ENCODE measurements around the gene GDF2.

The GDF2 gene

GRCh38 chr10:47351899-47352815, 29.9 kb downstream of the GDF2 start:
- DNase-seq (ENCODE audit: low read depth), result no peak

GRCh38 chr10:47353351-47353750, 31.1 kb downstream of the GDF2 start:
- DNase-seq (ENCODE audit: low read depth), result no peak

- no peak for DNase-seq (ENCODE audit: low read depth)
Measured at GRCh38 chr10:47354165-47354564, 31.9 kb downstream of the GDF2 start.

DNA sequence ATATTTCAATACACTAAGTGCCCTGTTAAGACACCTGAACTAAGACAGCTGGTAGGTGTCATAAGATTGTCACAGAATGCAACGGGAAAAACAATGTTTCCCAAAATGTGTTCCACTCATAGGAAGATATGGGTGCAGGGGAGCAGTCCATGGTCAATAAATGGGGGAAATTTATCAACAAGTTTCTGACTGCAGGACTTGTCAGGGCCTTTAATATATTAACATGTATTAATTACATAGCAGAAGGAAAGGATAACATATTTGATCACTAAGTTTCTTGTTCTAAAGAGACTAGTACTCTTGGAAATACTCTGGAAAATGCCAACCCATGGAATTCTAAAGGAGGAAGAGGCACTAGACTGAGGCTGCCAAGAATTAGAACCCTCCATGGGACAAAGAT, 32.6 kb downstream of the GDF2 start:
- no peak for DNase-seq (ENCODE audit: low read depth)

DNA sequence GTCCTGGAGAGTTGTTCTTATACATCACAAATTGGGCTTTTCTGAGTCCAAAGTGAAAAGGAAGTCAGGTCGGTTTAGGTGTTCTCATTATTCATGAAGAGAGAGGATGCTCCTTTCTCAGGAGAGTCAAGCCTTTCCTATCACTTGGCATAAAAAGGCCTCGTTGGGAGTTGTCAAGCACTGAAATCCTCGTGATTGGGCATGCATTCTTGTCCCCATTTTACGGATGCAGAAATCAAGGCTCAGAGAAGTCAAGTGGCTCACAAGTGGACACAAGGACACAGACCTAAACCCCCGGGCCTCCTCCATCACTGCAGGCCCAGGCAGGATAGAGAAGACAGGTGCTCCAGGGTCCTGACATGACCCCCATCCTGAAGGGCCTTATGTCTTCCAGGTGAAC, 34.5 kb downstream of the GDF2 start:
- no peak for DNase-seq (ENCODE audit: low read depth)

DNA sequence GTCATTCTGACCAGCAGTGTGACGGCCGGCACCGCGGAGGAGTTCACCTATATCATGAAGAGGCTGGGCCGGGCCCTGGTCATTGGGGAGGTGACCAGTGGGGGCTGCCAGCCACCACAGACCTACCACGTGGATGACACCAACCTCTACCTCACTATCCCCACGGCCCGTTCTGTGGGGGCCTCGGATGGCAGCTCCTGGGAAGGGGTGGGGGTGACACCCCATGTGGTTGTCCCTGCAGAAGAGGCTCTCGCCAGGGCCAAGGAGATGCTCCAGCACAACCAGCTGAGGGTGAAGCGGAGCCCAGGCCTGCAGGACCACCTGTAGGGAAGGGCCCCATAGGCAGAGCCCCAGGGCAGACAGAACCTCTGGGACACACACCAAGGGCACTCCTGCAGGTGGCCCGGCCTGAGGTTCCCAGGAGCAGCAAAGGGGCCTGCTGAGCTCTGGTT, 34.9 kb downstream of the GDF2 start:
- no peak for DNase-seq (ENCODE audit: low read depth)

GRCh38 chr10:47357911-47358310, 35.7 kb downstream of the GDF2 start:
- no peak for DNase-seq (ENCODE audit: low read depth)

DNA sequence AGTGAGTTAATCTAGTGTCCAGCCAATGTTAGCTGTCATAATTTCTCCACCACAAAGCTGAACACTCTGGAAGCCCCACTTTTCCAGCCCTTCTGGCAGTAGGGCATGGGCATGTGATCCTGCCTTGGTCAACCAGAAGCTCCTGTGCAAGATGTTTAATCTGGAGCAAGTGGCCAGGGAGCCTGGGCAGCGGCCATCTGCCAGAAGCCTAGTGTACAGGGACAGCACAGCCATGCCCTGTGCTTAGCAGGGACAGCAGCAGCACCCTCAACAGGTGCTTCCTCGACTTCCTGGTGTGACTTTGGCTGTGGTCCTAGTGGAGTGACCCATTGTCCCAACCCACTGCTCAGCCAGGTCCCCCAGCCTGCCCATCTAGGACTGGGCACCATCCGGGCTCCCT, 36.2 kb downstream of the GDF2 start:
- DNase-seq (ENCODE audit: low read depth), result no peak

DNA sequence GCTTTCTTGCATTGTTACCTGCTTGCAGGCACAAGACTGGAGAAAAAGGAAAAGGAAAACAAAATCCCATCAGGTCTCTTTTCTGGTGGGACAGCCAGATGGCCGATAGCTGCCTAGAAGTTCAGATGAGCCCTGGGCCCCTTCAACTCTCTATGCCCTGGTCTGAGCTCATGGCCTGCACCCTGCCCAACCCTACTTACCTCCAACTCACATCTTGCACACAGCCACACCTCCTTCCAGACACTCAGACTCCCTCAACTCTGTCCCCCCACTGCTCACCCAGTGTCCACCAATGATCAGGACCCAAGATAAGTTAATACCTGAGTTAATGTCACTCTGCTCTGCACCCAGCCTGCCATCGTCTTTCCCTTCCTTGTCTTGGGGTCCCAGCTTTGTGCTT, 36.8 kb downstream of the GDF2 start:
- DNase-seq (ENCODE audit: low read depth), result no peak

DNA sequence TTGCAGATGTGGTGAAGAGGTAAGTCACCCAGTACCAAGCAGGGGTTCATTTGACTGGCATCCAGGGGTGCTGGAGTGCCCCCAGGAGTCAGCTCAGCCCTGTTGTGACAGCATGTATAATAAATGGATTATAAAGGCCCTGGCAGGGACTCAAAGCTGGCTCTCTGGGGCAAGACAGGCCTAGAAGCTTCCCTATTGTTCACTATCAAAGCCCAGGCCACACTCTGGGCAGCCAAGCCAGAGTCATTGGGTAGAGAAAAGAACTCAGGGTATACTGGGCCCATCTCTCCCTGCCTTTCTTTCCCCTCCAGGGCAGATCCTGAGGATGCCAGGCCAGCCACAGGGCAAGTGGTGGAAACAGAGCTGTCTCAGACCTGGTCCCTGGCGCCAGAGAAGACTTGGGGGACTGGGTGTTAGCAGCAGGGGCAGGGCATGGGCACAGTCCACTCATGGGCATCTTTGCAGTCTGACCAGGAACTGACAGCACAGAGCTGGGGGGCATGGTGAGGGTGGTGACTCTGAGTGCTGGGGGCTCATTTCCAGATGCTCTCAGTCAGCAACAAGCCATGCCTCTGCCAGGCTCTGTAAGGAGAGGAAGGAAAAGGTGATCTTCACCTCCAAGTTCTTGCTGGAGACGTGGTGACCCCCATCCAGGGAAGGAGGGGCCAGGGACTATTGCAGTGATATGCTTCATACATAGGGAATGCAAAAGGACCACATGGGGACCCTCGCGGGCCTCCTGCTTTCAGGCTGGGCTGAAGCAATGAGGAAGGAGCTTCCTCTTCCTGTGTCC, 37.6 kb downstream of the GDF2 start:
- no peak for DNase-seq (ENCODE audit: low read depth)

- DNase-seq (ENCODE audit: low read depth), result no peak
Measured at GRCh38 chr10:47360419-47361040, 38.3 kb downstream of the GDF2 start.

GRCh38 chr10:47361293-47361692, 39.0 kb downstream of the GDF2 start:
- no peak for DNase-seq (ENCODE audit: low read depth)

- DNase-seq (ENCODE audit: low read depth), result no peak
Measured at GRCh38 chr10:47362199-47362598, 39.9 kb downstream of the GDF2 start.

- DNase-seq (ENCODE audit: low read depth), result no peak
Measured at GRCh38 chr10:47363781-47364180, 41.5 kb downstream of the GDF2 start.

GRCh38 chr10:47364366-47364765, 42.1 kb downstream of the GDF2 start:
- no peak for DNase-seq (ENCODE audit: low read depth)

GRCh38 chr10:47364911-47365310, 42.7 kb downstream of the GDF2 start:
- no peak for DNase-seq (ENCODE audit: low read depth)

DNA sequence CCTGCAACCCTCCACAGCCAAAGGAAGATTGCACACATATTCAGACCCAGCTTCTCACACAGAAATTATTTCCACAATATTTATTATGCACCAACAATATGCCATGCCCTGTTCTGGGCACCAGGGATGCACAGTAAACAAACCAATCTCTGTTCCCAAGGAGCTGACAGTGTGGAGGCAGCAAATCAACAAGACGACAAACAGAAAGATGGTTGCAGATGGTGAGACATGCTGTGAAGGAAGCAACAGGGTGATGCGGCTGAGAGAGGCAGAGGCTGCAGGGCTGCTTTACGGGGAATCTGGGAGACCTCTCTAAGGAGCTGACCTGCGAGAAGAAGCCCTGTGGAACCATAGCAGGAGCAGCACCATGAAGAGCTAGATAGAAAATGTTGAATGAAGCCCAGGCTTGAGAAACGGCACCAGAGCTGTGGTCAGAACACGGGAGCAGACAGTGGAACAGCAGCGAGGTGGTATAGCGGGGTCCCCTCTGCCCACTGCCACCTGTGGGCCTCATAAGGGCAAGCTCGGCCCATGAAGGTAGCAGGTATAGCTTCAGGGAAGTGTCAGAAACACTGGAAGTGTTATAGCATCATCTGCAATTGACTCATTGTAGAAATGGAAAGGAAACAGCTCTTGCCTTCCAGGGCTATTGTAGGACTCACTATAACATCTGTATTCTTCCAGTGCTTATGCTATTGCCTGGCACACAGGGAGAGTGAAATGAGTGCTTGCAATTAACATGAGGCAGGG, 43.4 kb downstream of the GDF2 start:
- DNase-seq (ENCODE audit: low read depth), result no peak

DNA sequence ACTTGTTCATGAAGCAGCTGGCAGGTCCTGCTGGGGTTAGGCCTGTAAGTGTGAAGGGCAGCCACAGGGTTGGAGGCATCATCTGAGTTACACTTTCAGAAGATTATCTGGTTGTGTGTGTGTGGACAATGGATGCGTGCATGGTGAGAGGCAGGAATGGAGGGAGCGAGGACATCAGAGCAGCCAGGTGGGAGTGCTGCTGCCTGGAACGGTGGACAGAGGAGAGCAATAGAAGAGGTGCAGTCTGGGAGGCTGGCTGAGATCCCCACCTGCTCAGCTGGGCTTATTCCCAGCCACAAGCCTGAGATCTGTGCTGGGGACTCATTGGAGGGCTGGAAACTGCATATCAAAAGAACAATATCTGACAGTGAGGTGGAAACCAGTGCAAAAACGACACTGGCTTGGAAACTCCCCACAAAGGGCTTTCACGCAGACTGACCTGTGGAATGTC, 44.0 kb downstream of the GDF2 start:
- DNase-seq (ENCODE audit: low read depth), result no peak

GRCh38 chr10:47366731-47367460, 44.6 kb downstream of the GDF2 start:
- no peak for DNase-seq (ENCODE audit: low read depth)

GRCh38 chr10:47367646-47368045, 45.4 kb downstream of the GDF2 start:
- DNase-seq (ENCODE audit: low read depth), result no peak

All from T follicular helper cell (primary cell).